Measurements from ENCODE around the gene MAGI3. TPM values are rescaled to one million over a fixed set of nuclear protein-coding genes. Genes with fewer than 3 reads are reported as not detected.

Gene MAGI3
- total and polyA plus RNA-seq, 2 of the 13 experiments (the other 11 are each of a cell fraction or from before 2014, with no cell fraction given): 4.0 to 11.8 TPM

- no peak for TF ChIP-seq ATRX (CRISPR knock-in tag; IDR thresholded peaks at IDR 0.05; ENCODE audit: borderline replicate concordance)
- TF ChIP-seq FOXA3 (CRISPR knock-in tag; IDR thresholded peaks at IDR 0.05): peak; percentile 90
- TF ChIP-seq, protein P1, sequence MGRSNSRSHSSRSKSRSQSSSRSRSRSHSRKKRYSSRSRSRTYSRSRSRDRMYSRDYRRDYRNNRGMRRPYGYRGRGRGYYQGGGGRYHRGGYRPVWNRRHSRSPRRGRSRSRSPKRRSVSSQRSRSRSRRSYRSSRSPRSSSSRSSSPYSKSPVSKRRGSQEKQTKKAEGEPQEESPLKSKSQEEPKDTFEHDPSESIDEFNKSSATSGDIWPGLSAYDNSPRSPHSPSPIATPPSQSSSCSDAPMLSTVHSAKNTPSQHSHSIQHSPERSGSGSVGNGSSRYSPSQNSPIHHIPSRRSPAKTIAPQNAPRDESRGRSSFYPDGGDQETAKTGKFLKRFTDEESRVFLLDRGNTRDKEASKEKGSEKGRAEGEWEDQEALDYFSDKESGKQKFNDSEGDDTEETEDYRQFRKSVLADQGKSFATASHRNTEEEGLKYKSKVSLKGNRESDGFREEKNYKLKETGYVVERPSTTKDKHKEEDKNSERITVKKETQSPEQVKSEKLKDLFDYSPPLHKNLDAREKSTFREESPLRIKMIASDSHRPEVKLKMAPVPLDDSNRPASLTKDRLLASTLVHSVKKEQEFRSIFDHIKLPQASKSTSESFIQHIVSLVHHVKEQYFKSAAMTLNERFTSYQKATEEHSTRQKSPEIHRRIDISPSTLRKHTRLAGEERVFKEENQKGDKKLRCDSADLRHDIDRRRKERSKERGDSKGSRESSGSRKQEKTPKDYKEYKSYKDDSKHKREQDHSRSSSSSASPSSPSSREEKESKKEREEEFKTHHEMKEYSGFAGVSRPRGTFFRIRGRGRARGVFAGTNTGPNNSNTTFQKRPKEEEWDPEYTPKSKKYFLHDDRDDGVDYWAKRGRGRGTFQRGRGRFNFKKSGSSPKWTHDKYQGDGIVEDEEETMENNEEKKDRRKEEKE (IDR thresholded peaks at IDR 0.05): no peak
- no peak for TF ChIP-seq NFE2L2 (IDR thresholded peaks at IDR 0.05; ENCODE audit: low read length)
- TF ChIP-seq PCBP1 (IDR thresholded peaks at IDR 0.05; ENCODE audit: borderline replicate concordance, low read depth, low read length): no peak
- peak; percentile 82; the same call in 1 of the 2 replicates for TF ChIP-seq TBX2 (CRISPR knock-in tag; IDR thresholded peaks at IDR 0.05; ENCODE audit: borderline replicate concordance)
- TF ChIP-seq ZNF572 (CRISPR knock-in tag; IDR thresholded peaks at IDR 0.05): no peak
- TF ChIP-seq HNRNPL (IDR thresholded peaks at IDR 0.05; ENCODE audit: low read depth, low read length): no peak
- TF ChIP-seq TEAD3 (CRISPR knock-in tag; optimal IDR thresholded peaks at IDR 0.05; ENCODE audit: borderline replicate concordance): peak; percentile 23
- TF ChIP-seq PITX1 (CRISPR knock-in tag; IDR thresholded peaks at IDR 0.05): peak; percentile 42; the same call in 1 of the 2 replicates
- TF ChIP-seq ZNF274 (CRISPR knock-in tag; IDR thresholded peaks at IDR 0.05): no peak
- TF ChIP-seq, protein P2, sequence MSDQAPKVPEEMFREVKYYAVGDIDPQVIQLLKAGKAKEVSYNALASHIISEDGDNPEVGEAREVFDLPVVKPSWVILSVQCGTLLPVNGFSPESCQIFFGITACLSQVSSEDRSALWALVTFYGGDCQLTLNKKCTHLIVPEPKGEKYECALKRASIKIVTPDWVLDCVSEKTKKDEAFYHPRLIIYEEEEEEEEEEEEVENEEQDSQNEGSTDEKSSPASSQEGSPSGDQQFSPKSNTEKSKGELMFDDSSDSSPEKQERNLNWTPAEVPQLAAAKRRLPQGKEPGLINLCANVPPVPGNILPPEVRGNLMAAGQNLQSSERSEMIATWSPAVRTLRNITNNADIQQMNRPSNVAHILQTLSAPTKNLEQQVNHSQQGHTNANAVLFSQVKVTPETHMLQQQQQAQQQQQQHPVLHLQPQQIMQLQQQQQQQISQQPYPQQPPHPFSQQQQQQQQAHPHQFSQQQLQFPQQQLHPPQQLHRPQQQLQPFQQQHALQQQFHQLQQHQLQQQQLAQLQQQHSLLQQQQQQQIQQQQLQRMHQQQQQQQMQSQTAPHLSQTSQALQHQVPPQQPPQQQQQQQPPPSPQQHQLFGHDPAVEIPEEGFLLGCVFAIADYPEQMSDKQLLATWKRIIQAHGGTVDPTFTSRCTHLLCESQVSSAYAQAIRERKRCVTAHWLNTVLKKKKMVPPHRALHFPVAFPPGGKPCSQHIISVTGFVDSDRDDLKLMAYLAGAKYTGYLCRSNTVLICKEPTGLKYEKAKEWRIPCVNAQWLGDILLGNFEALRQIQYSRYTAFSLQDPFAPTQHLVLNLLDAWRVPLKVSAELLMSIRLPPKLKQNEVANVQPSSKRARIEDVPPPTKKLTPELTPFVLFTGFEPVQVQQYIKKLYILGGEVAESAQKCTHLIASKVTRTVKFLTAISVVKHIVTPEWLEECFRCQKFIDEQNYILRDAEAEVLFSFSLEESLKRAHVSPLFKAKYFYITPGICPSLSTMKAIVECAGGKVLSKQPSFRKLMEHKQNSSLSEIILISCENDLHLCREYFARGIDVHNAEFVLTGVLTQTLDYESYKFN (CRISPR knock-in tag; conservative IDR thresholded peaks at IDR 0.05): peak; percentile 57
- no peak for TF ChIP-seq ZNF234 (CRISPR knock-in tag; conservative IDR thresholded peaks at IDR 0.05)
- TF ChIP-seq SMAD1 (CRISPR knock-in tag; IDR thresholded peaks at IDR 0.05; ENCODE audit: borderline replicate concordance, low read depth): no peak
- TF ChIP-seq, protein P3, sequence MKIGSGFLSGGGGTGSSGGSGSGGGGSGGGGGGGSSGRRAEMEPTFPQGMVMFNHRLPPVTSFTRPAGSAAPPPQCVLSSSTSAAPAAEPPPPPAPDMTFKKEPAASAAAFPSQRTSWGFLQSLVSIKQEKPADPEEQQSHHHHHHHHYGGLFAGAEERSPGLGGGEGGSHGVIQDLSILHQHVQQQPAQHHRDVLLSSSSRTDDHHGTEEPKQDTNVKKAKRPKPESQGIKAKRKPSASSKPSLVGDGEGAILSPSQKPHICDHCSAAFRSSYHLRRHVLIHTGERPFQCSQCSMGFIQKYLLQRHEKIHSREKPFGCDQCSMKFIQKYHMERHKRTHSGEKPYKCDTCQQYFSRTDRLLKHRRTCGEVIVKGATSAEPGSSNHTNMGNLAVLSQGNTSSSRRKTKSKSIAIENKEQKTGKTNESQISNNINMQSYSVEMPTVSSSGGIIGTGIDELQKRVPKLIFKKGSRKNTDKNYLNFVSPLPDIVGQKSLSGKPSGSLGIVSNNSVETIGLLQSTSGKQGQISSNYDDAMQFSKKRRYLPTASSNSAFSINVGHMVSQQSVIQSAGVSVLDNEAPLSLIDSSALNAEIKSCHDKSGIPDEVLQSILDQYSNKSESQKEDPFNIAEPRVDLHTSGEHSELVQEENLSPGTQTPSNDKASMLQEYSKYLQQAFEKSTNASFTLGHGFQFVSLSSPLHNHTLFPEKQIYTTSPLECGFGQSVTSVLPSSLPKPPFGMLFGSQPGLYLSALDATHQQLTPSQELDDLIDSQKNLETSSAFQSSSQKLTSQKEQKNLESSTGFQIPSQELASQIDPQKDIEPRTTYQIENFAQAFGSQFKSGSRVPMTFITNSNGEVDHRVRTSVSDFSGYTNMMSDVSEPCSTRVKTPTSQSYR (CRISPR knock-in tag; IDR thresholded peaks at IDR 0.05; ENCODE audit: borderline replicate concordance): no peak
- no peak for TF ChIP-seq ZNF550 (CRISPR knock-in tag; IDR thresholded peaks at IDR 0.05; ENCODE audit: borderline replicate concordance)
Observed at GRCh38 chr1:113434081-113434873, 44.0 kb downstream of the MAGI3 start (continued).
